ENCODE measurements around the gene REM1. TPM values are rescaled to one million over a fixed set of nuclear protein-coding genes. Genes with fewer than 3 reads are reported as not detected.
"Not testable (repeated sequence)": the region's sequence is repeated elsewhere in the genome, so short reads cannot be mapped to it uniquely, and the experiment has no call there.

REM1 gene
- total RNA-seq, 1 donor from 2014 or later: 4.7 TPM

DNA sequence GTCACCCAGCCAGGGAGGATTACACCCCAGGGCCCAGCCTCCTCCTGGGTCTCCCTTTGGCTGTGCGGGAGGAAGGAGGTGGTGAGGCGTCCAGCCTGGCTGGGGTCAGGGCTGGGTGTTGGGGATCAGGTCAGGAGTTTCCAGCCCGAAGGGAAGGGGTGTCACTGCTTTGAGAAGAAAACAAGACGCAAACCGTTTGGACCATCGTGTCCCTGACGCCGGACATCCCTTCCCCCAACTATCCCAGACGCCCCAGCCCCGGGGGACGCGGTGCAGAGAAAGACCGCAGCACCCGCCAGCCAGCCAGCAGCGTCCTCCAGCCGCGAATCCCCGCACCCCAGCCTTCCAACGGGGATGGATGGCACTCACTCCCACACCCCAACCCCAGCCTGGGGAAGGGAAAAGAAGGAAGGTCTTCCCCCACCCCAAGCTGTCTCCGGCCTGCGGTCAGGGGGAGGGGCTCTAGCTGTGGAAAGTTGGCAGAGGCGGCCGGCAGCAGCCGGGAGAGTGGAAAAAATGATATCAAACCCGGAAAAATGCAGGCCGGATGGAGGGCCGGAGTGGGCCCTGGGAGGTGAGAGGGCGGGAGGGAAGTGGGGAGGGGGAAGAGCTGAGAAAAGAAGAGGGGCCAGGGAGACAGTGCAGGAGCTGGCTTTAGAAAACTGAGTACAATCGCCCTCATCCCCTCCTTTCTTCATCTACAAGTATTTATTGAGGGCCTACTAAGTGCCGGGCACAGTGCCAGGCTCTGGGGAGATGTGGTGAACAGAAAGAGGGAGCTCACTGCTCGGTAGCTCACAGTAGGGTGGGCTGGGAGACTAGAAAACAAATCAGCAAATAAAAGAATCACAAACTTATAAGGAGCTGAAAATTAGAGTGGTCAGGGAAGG, 10.6 kb downstream of the REM1 start:
- Histone ChIP-seq H3K9me3 (ENCODE audit: control insufficient read depth in 3 of 3, low read length in 3 of 3) (no peaks in the 10 kb centered on the region), H3K27me3 (ENCODE audit: control insufficient read depth in 3 of 3, insufficient read depth in 3 of 3, low read length in 3 of 3) (peaks cover 10 to 17% (median 17%) of the 10 kb centered on the region in 3 donors), H3K27ac (ENCODE audit: low read depth, low read length) (peak overlapping the region; percentile 76), H3K4me3 (ENCODE audit: low read length in 3 of 3) (peak overlapping the region; percentile 23 to 41 (median 32)), H3K9ac (ENCODE audit: low read depth in 1 of 3, low read length in 3 of 3) (peak overlapping the region in 2 of 3 donors; percentile 45 to 50), H3K4me1 (ENCODE audit: control insufficient read depth in 3 of 3, insufficient read depth in 3 of 3, low read length in 3 of 3) (peaks cover 0 to 6% (median 5%) of the 10 kb centered on the region in 3 donors), H3K36me3 (ENCODE audit: control insufficient read depth in 3 of 3, insufficient read depth in 3 of 3, low read length in 3 of 3) (no peaks in the 10 kb centered on the region)

GRCh38 chr20:31488115-31488514, 13.0 kb downstream of the REM1 start:
- no peak overlapping the region for H3K9ac ChIP-seq (ENCODE audit: low read depth in 1 of 3, low read length in 3 of 3)
- no peak overlapping the region for H3K4me3 ChIP-seq (ENCODE audit: low read length in 3 of 3)
- H3K27ac ChIP-seq (ENCODE audit: low read depth, low read length): no peak overlapping the region
- peaks cover 0 to 6% (median 5%) of the 10 kb centered on the region in 3 donors for H3K4me1 ChIP-seq (ENCODE audit: control insufficient read depth in 3 of 3, insufficient read depth in 3 of 3, low read length in 3 of 3)
- no peaks in the 10 kb centered on the region for H3K9me3 ChIP-seq (ENCODE audit: control insufficient read depth in 3 of 3, low read length in 3 of 3)
- no peaks in the 10 kb centered on the region for H3K36me3 ChIP-seq (ENCODE audit: control insufficient read depth in 3 of 3, insufficient read depth in 3 of 3, low read length in 3 of 3)
- H3K27me3 ChIP-seq (ENCODE audit: control insufficient read depth in 3 of 3, insufficient read depth in 3 of 3, low read length in 3 of 3): peaks cover 10 to 18% (median 17%) of the 10 kb centered on the region in 3 donors

DNA sequence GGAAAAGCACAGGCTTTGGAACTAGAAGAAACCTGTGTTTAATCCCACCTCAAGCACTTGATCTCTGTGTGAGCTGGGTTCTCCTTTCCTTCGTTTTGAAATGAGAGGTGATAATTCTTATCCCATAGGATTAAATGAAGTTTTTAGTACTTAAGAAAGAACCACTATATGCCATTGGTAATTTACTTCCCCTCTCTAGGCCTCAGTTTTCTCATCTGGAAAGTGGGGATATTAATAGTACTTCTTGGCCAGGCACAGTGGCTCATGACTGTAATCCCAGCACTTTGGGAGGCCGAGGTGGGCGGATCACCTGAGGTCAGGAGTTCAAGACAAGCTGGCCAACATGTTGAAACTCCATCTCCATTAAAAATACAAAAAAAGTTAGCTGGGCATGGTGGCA, 14.1 kb downstream of the REM1 start:
- no peak overlapping the region for H3K27ac ChIP-seq (ENCODE audit: low read depth, low read length)

GRCh38 chr20:31490752-31491151, 15.7 kb downstream of the REM1 start:
- Histone ChIP-seq H3K27ac (ENCODE audit: low read depth, low read length) (no peak overlapping the region), H3K4me1 (ENCODE audit: control insufficient read depth in 3 of 3, insufficient read depth in 3 of 3, low read length in 3 of 3) (peaks cover 0 to 2% (median 0%) of the 10 kb centered on the region in 3 donors), H3K9ac (ENCODE audit: low read depth in 1 of 3, low read length in 3 of 3) (no peak overlapping the region), H3K9me3 (ENCODE audit: control insufficient read depth in 3 of 3, low read length in 3 of 3) (no peaks in the 10 kb centered on the region), H3K36me3 (ENCODE audit: control insufficient read depth in 3 of 3, insufficient read depth in 3 of 3, low read length in 3 of 3) (no peaks in the 10 kb centered on the region), H3K27me3 (ENCODE audit: control insufficient read depth in 3 of 3, insufficient read depth in 3 of 3, low read length in 3 of 3) (peaks cover 0 to 4% (median 3%) of the 10 kb centered on the region in 3 donors), H3K4me3 (ENCODE audit: low read length in 3 of 3) (no peak overlapping the region)

More for the DNA sequence above, 14.1 kb downstream of the REM1 start:
- Histone ChIP-seq H3K4me3 (ENCODE audit: low read length in 3 of 3) (no peak overlapping the region), H3K9me3 (ENCODE audit: control insufficient read depth in 3 of 3, low read length in 3 of 3) (no peaks in the 10 kb centered on the region), H3K9ac (ENCODE audit: low read depth in 1 of 3, low read length in 3 of 3) (no peak overlapping the region), H3K4me1 (ENCODE audit: control insufficient read depth in 3 of 3, insufficient read depth in 3 of 3, low read length in 3 of 3) (peaks cover 0 to 6% (median 5%) of the 10 kb centered on the region in 3 donors), H3K36me3 (ENCODE audit: control insufficient read depth in 3 of 3, insufficient read depth in 3 of 3, low read length in 3 of 3) (no peaks in the 10 kb centered on the region), H3K27me3 (ENCODE audit: control insufficient read depth in 3 of 3, insufficient read depth in 3 of 3, low read length in 3 of 3) (peaks cover 10 to 15% (median 14%) of the 10 kb centered on the region in 3 donors)

DNA sequence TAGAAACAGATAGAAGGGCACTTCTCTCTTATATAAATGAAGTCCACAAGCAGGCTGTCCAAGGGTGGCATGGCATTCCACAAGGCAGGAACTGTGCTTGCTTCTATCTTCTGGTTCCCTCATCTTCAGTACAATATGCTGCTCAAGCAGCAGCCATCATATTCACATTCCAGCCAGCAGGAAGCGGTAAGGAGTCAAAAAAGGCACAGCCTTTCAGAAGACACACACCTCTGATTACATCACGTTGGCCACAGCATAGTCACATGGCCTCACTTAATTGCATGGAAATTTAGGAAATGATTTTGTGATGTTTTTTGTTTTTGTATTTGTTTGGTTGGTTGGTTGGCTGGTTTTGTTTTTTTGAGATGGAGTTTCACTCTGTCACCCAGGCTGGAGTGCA, 19.0 kb downstream of the REM1 start:
- Histone ChIP-seq H3K9ac (ENCODE audit: low read depth in 1 of 3, low read length in 3 of 3) (no peak overlapping the region), H3K27ac (ENCODE audit: low read depth, low read length) (no peak overlapping the region), H3K4me1 (ENCODE audit: control insufficient read depth in 3 of 3, insufficient read depth in 3 of 3, low read length in 3 of 3) (peaks cover 9 to 20% (median 14%) of the 10 kb centered on the region in 3 donors), H3K9me3 (ENCODE audit: control insufficient read depth in 3 of 3, low read length in 3 of 3) (no peaks in the 10 kb centered on the region), H3K36me3 (ENCODE audit: control insufficient read depth in 3 of 3, insufficient read depth in 3 of 3, low read length in 3 of 3) (no peaks in the 10 kb centered on the region), H3K4me3 (ENCODE audit: low read length in 3 of 3) (no peak overlapping the region), H3K27me3 (ENCODE audit: control insufficient read depth in 3 of 3, insufficient read depth in 3 of 3, low read length in 3 of 3) (peaks cover 0 to 10% (median 3%) of the 10 kb centered on the region in 3 donors)

- Histone ChIP-seq H3K27ac (ENCODE audit: low read depth, low read length) (peak overlapping the region; percentile 55), H3K36me3 (ENCODE audit: control insufficient read depth in 3 of 3, insufficient read depth in 3 of 3, low read length in 3 of 3) (no peaks in the 10 kb centered on the region), H3K9me3 (ENCODE audit: control insufficient read depth in 3 of 3, low read length in 3 of 3) (no peaks in the 10 kb centered on the region), H3K4me1 (ENCODE audit: control insufficient read depth in 3 of 3, insufficient read depth in 3 of 3, low read length in 3 of 3) (peaks cover 9 to 20% (median 14%) of the 10 kb centered on the region in 3 donors), H3K4me3 (ENCODE audit: low read length in 3 of 3) (peak overlapping the region in 2 of 3 donors; percentile 38 to 40), H3K9ac (ENCODE audit: low read depth in 1 of 3, low read length in 3 of 3) (peak overlapping the region in 1 of 3 donors; percentile 51), H3K27me3 (ENCODE audit: control insufficient read depth in 3 of 3, insufficient read depth in 3 of 3, low read length in 3 of 3) (peaks cover 0 to 10% (median 3%) of the 10 kb centered on the region in 3 donors)
Observed at GRCh38 chr20:31496761-31497295, 21.7 kb downstream of the REM1 start.

GRCh38 chr20:31497838-31498540, 22.9 kb downstream of the REM1 start:
- Histone ChIP-seq H3K27ac (ENCODE audit: low read depth, low read length) (no peak overlapping the region), H3K4me3 (ENCODE audit: low read length in 3 of 3) (no peak overlapping the region), H3K4me1 (ENCODE audit: control insufficient read depth in 3 of 3, insufficient read depth in 3 of 3, low read length in 3 of 3) (peaks cover 9 to 20% (median 16%) of the 10 kb centered on the region in 3 donors), H3K9me3 (ENCODE audit: control insufficient read depth in 3 of 3, low read length in 3 of 3) (no peaks in the 10 kb centered on the region), H3K27me3 (ENCODE audit: control insufficient read depth in 3 of 3, insufficient read depth in 3 of 3, low read length in 3 of 3) (peaks cover 0 to 10% (median 3%) of the 10 kb centered on the region in 3 donors), H3K36me3 (ENCODE audit: control insufficient read depth in 3 of 3, insufficient read depth in 3 of 3, low read length in 3 of 3) (no peaks in the 10 kb centered on the region), H3K9ac (ENCODE audit: low read depth in 1 of 3, low read length in 3 of 3) (no peak overlapping the region)

DNA sequence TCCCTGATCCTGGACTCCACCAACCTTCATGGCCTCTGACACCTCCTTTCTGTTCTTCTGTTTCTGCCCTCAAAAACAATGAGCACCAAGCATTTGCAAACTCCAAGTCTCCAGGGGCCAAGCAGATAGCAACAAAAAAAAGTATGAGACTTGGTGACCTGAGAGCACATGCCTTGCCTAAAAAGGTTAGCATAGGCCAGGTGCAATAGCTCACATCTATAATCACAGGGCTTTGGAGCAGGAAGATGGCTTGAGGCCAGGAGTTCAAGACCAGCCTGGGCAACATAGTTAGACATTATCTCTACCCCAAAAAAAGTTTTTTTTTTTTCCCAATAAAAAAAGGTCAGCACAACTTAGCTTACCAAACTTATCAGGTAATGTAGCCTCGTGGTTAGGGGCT, 25.4 kb downstream of the REM1 start:
- no peak overlapping the region for H3K4me3 ChIP-seq (ENCODE audit: low read length in 3 of 3)
- H3K4me1 ChIP-seq (ENCODE audit: control insufficient read depth in 3 of 3, insufficient read depth in 3 of 3, low read length in 3 of 3): peaks cover 9 to 20% (median 16%) of the 10 kb centered on the region in 3 donors
- no peak overlapping the region for H3K27ac ChIP-seq (ENCODE audit: low read depth, low read length)
- no peaks in the 10 kb centered on the region for H3K36me3 ChIP-seq (ENCODE audit: control insufficient read depth in 3 of 3, insufficient read depth in 3 of 3, low read length in 3 of 3)
- no peaks in the 10 kb centered on the region for H3K9me3 ChIP-seq (ENCODE audit: control insufficient read depth in 3 of 3, low read length in 3 of 3)
- H3K27me3 ChIP-seq (ENCODE audit: control insufficient read depth in 3 of 3, insufficient read depth in 3 of 3, low read length in 3 of 3): peaks cover 3 to 8% (median 4%) of the 10 kb centered on the region in 3 donors
- no peak overlapping the region for H3K9ac ChIP-seq (ENCODE audit: low read depth in 1 of 3, low read length in 3 of 3)

GRCh38 chr20:31502884-31503673, 28.0 kb downstream of the REM1 start:
- H3K9ac ChIP-seq (ENCODE audit: low read depth in 1 of 3, low read length in 3 of 3); H3K36me3 ChIP-seq (ENCODE audit: control insufficient read depth in 3 of 3, insufficient read depth in 3 of 3, low read length in 3 of 3); H3K27me3 ChIP-seq (ENCODE audit: control insufficient read depth in 3 of 3, insufficient read depth in 3 of 3, low read length in 3 of 3); H3K9me3 ChIP-seq (ENCODE audit: control insufficient read depth in 3 of 3, low read length in 3 of 3); H3K4me1 ChIP-seq (ENCODE audit: control insufficient read depth in 3 of 3, insufficient read depth in 3 of 3, low read length in 3 of 3); H3K4me3 ChIP-seq (ENCODE audit: low read length in 3 of 3); H3K27ac ChIP-seq (ENCODE audit: low read depth, low read length): not testable (repeated sequence)

All from skeletal muscle tissue (tissue), 4 donors.